ENCODE results near the gene PSMG1.
"Not testable (repeated sequence)": the region's sequence is repeated elsewhere in the genome, so short reads cannot be mapped to it uniquely, and the experiment has no call there.

PSMG1 gene

GRCh38 chr21:39173716-39174680 is 9.3 kb downstream of the PSMG1 start:
- no peak for TF ChIP-seq CTCF (IDR thresholded peaks at IDR 0.05; ENCODE audit: low read depth, low read length, missing control alignments)
- H3K4me3 ChIP-seq (ENCODE audit: low read depth, low read length): no peak overlapping the region
- DNase-seq (ENCODE audit: low read depth): no peak

GRCh38 chr21:39169906-39170305 is 13.3 kb downstream of the PSMG1 start:
- no peak for DNase-seq (ENCODE audit: low read depth)
- H3K4me3 ChIP-seq (ENCODE audit: low read depth, low read length): no peak overlapping the region
- no peak for TF ChIP-seq CTCF (IDR thresholded peaks at IDR 0.05; ENCODE audit: low read depth, low read length, missing control alignments)

DNA sequence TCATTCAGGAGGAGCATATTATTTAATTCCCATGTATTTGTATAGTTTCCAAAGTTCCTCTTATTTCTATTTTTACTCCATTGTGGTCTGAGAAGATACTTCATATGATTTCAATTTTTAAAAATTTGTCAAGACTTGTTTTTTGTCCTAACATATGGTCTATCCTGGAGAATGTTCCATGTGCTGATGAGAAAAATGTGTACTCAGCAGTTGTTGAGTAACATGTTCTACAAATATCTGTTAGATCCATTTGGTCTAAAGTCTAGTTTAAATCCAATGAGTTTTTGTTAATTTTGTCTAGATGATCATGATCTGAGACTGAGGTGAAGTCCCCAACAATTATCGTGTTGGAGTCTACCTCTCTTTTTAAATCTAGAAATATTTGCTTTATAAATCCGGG is 14.5 kb downstream of the PSMG1 start:
- DNase-seq (ENCODE audit: low read depth): no peak
- no peak for TF ChIP-seq CTCF (IDR thresholded peaks at IDR 0.05; ENCODE audit: low read depth, low read length, missing control alignments)
- H3K4me3 ChIP-seq (ENCODE audit: low read depth, low read length): no peak overlapping the region

- TF ChIP-seq CTCF (IDR thresholded peaks at IDR 0.05; ENCODE audit: low read depth, low read length, missing control alignments): no peak
- no peak for DNase-seq (ENCODE audit: low read depth)
- no peak overlapping the region for H3K4me3 ChIP-seq (ENCODE audit: low read depth, low read length)
Measured at GRCh38 chr21:39164523-39164922, 18.7 kb downstream of the PSMG1 start.

DNA sequence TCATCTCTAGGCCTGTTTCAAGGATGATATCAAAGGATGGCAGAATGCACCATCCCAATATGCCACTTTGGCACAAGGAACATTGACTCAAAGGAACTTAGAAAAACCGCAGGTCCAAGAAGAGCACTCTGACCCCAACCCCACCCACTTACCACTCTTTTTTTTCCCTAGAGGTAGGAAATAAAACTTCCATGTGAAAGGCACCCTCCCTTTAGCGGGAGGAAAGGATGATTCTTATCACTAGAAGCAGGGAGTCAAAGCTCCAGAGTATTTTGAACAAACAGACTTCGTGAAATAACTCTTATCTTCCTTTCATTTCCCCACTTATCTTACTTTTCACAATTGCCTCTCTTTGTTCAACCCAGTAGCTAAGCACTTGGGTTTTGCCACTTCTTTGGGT is 22.2 kb downstream of the PSMG1 start:
- DNase-seq (ENCODE audit: low read depth): no peak
- no peak overlapping the region for H3K4me3 ChIP-seq (ENCODE audit: low read depth, low read length)
- TF ChIP-seq CTCF (IDR thresholded peaks at IDR 0.05; ENCODE audit: low read depth, low read length, missing control alignments): no peak

GRCh38 chr21:39159342-39160063 is 23.7 kb downstream of the PSMG1 start:
- TF ChIP-seq CTCF (IDR thresholded peaks at IDR 0.05; ENCODE audit: low read depth, low read length, missing control alignments): no peak
- H3K4me3 ChIP-seq (ENCODE audit: low read depth, low read length): no peak overlapping the region
- DNase-seq (ENCODE audit: low read depth): no peak

GRCh38 chr21:39157241-39157640 is 26.0 kb downstream of the PSMG1 start:
- not testable (repeated sequence) for DNase-seq (ENCODE audit: low read depth); H3K4me3 ChIP-seq (ENCODE audit: low read depth, low read length)
